H7 (cell line): Measurements from ENCODE around the gene PTPN3. TPM values are rescaled to one million over a fixed set of nuclear protein-coding genes. Genes with fewer than 3 reads are reported as not detected.
A peak's percentile ranks its signal among the peaks of the same experiment; 100 is the strongest.
"Not testable (repeated sequence)": the region's sequence is repeated elsewhere in the genome, so short reads cannot be mapped to it uniquely, and the experiment has no call there.

Experiments
- DNase-seq: peaks from one replicate; pipeline ENCODE4 v3.0.0; 2012
- H3K27me3 ChIP-seq: 2 replicates; pipeline ENCODE4 v1.6.0; 2011; ENCODE audit warnings: mild to moderate bottlenecking, low read length; ENCODE audit not compliant: control insufficient read depth, insufficient read depth
- H3K36me3 ChIP-seq: replicated peaks from 2 replicates; pipeline ENCODE4 v1.5.1; 2011; ENCODE audit warnings: low read length; ENCODE audit not compliant: control insufficient read depth, insufficient read depth
- H3K4me3 ChIP-seq: 2 replicates; pipeline ENCODE4 v1.5.1; 2011; ENCODE audit warnings: low read depth, mild to moderate bottlenecking, control low read depth, low read length, moderate library complexity; ENCODE audit not compliant: insufficient read depth
- total RNA-seq: library from RNA; depleted of rRNA; stranded (reverse); fragments of >200 nt; shearing (Covaris generic); gene quantifications from 2 replicates; pipeline ENCODE4 v1.2.3, GENCODE V29; 2014; rRNA removed

The PTPN3 gene, protein sequence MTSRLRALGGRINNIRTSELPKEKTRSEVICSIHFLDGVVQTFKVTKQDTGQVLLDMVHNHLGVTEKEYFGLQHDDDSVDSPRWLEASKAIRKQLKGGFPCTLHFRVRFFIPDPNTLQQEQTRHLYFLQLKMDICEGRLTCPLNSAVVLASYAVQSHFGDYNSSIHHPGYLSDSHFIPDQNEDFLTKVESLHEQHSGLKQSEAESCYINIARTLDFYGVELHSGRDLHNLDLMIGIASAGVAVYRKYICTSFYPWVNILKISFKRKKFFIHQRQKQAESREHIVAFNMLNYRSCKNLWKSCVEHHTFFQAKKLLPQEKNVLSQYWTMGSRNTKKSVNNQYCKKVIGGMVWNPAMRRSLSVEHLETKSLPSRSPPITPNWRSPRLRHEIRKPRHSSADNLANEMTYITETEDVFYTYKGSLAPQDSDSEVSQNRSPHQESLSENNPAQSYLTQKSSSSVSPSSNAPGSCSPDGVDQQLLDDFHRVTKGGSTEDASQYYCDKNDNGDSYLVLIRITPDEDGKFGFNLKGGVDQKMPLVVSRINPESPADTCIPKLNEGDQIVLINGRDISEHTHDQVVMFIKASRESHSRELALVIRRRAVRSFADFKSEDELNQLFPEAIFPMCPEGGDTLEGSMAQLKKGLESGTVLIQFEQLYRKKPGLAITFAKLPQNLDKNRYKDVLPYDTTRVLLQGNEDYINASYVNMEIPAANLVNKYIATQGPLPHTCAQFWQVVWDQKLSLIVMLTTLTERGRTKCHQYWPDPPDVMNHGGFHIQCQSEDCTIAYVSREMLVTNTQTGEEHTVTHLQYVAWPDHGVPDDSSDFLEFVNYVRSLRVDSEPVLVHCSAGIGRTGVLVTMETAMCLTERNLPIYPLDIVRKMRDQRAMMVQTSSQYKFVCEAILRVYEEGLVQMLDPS
- 0.62 and 2.0 TPM in 2 replicates for total RNA-seq

DNA sequence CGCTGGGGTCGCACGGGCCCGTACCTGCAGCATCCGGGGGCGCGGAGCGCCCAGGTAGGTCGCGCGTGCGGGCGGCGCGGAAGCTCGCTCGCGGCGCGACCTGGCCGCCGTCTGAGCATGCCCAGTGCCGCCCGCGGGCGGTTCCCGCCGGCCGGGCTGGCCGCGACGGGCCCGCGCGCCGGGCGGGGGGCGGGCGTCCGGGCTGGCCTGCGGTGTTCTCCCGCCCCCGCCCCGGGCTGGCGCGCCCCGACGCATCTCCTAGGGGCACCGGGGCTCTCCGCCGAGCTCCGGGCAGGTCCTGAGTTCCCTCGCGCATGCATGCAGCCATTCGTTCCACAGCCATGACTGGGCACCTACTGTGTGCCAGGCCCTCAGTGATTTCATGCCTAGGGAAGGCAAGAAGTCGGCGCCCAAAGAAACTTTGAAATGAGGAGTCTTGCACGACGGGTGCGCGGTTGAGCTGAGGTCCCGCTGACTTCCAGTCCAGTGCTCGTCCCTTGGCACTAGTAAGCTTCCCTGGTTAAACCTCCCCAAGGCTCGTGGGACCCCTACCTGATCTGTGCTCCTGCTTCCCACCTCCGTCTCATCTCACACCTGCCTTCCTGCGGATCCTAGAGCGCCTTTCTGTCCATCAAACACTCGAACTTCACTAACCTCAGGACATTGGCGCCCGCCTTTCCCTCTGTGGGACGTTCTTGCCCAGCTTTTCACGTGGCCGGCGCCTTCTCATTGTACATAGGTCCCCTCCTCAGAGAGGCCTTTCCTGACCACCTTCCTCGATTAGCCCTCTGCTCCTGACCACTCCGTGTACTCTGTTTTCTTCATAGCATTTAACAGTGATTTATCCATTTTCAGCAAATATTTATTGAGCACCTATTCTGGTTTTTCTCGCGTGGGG is at the start of gene PTPN3:
PTPN3 (minus strand) TSS at position 113 of the 898 bp plus-strand sequence. CDS start 34,873 bp downstream, outside the sequence.
- peak; percentile 93 for DNase-seq

DNA sequence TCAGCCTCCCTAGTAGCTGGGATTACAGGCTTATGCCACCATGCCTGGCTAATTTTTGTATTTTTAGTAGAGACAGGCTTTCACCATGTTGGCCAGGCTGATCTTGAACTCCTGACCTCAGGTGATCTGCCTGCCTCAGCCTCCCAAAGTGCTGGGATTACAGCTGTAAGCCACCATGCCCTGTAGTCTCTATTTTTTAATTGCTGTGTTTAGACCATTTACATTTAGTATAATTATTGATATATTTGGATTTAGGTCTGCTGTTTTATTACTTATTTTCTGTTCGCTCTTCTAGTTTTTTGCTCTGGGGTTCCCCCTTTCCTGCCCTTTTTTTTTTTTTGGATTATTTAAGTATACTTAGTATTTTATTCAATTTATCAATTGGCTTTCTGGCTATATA is 46.8 kb upstream of the PTPN3 start:
- H3K36me3 ChIP-seq, H3K4me3 ChIP-seq, DNase-seq, H3K27me3 ChIP-seq: not testable (repeated sequence)

More for the DNA sequence above, at the start of gene PTPN3:
- Histone ChIP-seq H3K27me3 (peaks cover 56% of the 10 kb centered on the region), H3K4me3 (peak within 1 kb of the TSS; percentile 46), H3K36me3 (no peaks in the 10 kb centered on the region)

DNA sequence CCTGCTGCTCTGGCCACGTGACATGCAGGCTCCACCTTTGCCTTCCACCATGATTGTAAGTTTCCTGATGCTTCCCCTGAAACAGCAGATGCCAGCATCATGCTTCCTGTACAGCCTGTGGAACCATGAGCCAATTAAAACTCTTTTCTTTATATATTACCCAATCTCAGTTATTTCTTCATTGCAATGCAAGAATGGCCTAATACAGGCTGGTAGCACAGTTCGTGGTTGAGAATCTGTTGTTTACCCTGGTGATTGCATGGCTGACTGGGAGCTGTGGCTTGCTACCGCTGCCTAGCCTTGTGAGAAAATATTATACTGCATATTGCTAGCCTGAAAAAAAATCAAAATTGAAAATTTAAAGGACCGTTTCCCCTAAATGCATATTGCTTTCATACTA is 44.8 kb upstream of the PTPN3 start:
- H3K4me3 ChIP-seq, result no peak overlapping the region
- DNase-seq, result no peak
- H3K27me3 ChIP-seq, result no peaks in the 10 kb centered on the region
- H3K36me3 ChIP-seq, result no peaks in the 10 kb centered on the region

DNA sequence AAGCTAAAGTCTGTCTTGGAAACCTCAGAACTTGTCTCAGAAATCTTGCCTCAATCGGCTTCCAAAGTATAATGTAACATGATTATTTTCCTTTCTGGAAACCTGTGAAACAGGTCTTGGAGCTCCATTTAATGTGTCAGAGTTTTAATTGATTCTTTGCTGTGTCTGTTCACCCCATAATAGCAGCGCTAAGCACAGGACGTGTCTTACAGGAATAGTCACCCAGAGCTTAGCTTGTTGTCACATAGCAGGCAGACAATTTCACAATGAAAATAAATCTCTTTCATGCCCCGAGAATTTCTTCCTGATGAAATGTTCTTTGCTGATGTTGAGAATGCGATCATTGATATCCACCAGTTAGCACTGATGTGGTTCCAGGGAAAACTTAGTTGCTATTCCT is 40.2 kb upstream of the PTPN3 start:
- Histone ChIP-seq H3K4me3 (no peak overlapping the region), H3K36me3 (no peaks in the 10 kb centered on the region), H3K27me3 (no peaks in the 10 kb centered on the region; the same call in 1 of the 2 replicates)
- DNase-seq, result no peak

DNA sequence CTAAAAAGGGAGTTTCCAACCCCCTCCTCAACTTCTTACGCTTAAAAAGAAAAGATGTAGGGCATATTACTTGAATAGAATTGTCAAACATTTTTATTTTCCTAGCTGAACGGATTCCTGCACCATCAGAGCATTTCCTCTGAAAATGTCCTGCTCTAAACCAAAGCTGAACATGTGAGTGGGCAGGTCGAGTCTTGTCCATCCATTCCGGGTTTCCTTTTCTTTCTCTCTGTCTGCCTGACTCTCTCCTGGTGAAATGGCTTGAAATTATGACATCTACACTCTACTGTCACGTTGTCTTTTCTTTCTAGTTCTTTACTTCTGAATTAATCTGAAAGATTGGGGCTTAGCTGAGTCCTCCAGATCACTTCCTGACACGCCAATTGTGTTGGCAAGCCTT is 39.2 kb upstream of the PTPN3 start:
- Histone ChIP-seq H3K27me3 (no peaks in the 10 kb centered on the region; the same call in 1 of the 2 replicates), H3K4me3 (no peak overlapping the region), H3K36me3 (no peaks in the 10 kb centered on the region)
- no peak for DNase-seq

DNA sequence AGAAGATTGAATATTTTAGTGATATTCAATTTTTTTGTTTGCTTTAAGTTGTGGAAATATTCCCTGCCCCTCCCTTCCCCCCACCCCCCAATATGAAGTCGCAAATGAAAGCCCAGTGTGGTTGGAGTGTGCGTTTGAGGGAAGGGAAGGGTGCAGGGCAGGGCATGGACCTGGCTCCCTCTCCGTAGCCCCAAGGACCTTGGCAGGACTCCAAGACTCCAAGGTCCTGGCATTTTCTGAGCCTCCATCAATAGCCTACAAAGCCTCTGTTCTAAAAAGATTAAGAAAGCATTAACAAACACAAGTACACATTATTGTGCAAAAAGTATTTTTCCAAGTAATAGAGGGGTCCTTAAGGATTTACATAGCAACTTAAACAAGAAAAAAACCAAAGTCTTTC is 38.8 kb upstream of the PTPN3 start:
- DNase-seq, result no peak
- no peaks in the 10 kb centered on the region; the same call in 1 of the 2 replicates for H3K27me3 ChIP-seq
- H3K36me3 ChIP-seq, result no peaks in the 10 kb centered on the region
- no peak overlapping the region for H3K4me3 ChIP-seq

DNA sequence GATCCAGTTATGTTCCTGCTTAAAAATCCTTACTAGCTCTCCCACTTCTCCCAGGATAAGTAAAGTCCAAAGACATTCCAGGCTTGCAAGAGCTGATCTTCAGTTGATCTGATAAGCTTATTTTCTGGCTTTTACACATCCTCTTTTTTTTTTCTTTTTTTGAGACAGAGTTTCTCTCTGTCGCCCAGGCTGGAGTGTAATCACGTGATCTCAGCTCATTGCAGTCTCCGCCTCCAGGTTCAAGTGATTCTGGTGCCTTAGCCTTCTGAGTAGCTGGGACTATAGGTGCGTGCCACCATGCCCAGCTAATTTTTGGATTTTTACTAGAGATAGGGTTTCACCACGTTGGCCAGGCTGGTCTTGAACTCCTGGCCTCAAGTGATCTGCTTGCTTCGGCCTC is 37.3 kb upstream of the PTPN3 start:
- H3K36me3 ChIP-seq, result no peaks in the 10 kb centered on the region
- H3K27me3 ChIP-seq, result no peaks in the 10 kb centered on the region; the same call in 1 of the 2 replicates
- H3K4me3 ChIP-seq, result no peak overlapping the region
- DNase-seq, result no peak

DNA sequence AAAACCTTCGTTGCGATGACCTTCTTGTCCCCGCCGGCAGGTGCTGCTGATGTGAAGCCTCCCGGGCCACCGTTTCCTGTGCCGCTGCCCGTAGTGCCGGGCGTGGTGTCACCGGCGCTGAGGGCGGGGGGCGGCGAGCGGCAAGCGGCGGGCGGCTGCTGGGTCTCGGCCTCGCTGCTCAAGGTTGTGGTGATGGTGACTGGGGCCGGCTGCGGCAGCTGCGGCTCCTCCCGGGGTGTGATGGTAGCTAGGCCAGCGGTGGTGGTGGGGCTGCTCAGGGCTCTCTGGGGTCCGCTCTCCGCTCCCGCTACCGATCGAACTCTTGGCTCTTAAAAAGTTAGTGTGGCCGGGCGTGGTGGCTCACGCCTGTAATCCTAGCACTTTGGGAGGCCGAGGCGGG is 36.0 kb upstream of the PTPN3 start:
- DNase-seq, result no peak
- Histone ChIP-seq H3K4me3 (no peak overlapping the region), H3K27me3 (no peaks in the 10 kb centered on the region; the same call in 1 of the 2 replicates), H3K36me3 (no peaks in the 10 kb centered on the region)

DNA sequence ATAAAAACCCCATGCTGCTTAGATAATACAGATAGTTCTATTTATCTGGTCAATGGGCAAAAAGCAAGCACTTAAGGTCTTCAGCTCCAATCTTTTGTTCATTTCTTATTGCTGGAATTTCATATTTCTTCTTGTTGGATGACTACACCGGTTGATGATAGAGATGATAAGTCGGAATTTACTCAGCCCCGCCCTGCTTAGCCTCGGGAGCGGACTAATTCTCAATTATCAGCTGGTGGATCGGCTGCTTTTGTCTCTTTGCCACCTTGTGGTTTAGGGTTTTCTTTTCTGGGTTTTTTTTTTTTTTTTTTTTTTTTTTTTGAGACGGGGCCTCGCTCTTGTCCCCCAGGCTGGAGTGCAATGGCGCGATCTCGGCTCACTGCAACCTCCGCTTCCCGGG is 34.5 kb upstream of the PTPN3 start:
- not testable (repeated sequence) for H3K27me3 ChIP-seq, H3K36me3 ChIP-seq, H3K4me3 ChIP-seq, DNase-seq

DNA sequence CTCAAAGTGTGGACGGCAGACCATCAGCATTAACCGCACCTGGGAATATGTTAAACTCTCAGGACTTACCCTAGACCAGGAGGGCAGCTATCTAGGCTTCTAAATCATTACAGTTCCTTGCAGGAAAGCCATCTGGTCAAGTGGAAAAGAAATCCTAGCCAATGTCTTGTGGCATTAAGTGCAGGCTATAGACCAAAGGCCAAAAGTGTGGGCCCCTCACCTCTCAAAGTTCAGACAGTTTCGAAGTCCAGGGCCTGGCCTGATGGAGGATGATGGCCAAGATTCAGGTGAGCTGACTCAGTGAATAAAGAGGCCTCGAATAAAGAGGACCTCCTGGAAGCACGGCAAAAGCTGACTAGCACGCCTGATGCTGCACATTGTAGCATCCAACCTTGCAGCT is 24.0 kb upstream of the PTPN3 start:
- no peaks in the 10 kb centered on the region for H3K27me3 ChIP-seq
- no peaks in the 10 kb centered on the region for H3K36me3 ChIP-seq
- DNase-seq, result no peak
- H3K4me3 ChIP-seq, result no peak overlapping the region

DNA sequence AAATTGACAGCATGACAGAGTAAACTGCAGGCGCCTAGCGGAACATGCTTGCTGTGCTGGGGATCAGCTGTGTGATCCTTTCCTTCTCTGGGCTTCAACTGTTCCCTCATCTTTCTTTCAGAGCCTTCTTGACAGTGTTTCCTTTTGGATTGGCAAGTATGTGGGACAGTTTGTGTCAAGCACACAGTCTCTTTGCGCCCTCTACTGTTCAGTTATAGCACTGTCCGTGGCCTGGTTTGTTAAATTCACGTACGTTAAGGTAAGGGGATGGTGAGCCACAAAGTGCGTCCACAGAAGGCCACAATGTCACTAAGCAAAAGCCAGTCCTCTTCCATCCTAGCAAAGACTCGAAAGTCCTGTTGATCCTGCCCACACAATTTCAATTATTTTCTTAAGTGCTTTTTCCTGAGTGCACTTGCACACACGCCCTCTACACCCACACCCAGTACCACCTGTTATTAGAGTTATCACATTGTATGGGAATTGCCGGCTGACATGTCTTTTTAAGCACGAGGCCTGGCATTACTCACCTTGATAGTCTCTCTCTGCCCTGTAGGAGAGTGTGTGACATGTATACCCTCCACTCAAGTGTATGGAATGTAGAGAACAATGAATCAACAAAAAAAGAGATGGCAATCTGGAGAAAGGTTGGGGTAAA is 22.5 kb upstream of the PTPN3 start:
- Histone ChIP-seq H3K36me3 (no peaks in the 10 kb centered on the region), H3K4me3 (no peak overlapping the region)
- peak; percentile 68 for DNase-seq

DNA sequence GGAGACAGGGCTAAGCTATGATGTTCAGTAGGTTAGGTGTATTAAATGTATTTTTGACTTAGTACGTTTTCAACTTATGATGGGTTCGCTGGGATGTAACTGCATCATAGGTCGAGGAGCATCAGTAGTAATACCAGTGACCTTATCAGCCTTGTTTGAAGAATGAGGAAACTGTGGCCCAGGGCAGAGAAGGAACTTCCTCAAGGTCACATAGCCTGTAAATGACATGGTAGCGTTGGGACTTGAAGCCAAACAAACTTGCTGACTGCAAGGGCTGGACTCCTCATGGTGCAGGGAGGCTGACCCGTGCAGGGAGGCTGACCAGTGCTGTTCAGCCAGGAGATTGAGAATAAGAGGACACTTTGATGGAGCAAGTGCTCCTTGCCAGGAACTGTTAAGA is 21.3 kb upstream of the PTPN3 start:
- DNase-seq, result no peak
- Histone ChIP-seq H3K36me3 (no peaks in the 10 kb centered on the region), H3K4me3 (no peak overlapping the region), H3K27me3 (no peaks in the 10 kb centered on the region)

More for the DNA sequence above, 22.5 kb upstream of the PTPN3 start:
- H3K27me3 ChIP-seq, result no peaks in the 10 kb centered on the region

DNA sequence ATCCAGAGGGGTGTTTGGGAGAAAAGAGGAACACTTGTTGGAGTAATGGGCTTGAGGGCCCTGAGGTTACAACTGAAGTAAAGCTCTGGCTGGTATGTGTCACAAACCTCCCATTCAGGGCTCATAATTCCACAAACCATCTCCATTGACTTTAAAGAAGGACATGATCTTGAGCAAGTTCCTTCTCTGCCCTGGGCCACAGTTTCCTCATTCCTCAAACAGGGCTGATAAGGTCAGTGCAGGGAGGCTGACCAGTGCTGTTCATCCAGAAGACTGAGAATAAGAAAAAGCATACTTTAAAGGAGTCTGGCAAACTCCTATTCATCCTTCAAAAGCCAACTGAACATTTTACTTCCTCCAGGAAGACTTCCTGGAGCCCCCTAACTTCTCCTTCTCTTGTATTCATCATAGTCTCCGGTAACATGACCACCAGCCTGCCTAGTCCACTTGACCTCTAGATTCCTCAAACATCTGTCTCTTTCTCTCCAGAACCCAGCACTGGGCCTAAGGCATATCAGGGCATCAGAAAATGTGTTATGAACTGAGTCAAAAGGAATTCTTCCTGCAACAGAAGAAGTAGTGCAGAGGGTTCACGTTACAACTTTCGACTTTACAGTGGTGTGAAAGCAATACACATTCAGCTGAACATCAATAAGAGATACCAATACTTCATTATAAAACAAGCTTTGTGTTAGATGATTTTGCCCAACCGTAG is 20.7 kb upstream of the PTPN3 start:
- Histone ChIP-seq H3K4me3 (no peak overlapping the region), H3K27me3 (no peaks in the 10 kb centered on the region), H3K36me3 (no peaks in the 10 kb centered on the region)
- no peak for DNase-seq
